IPS-NIHi11 (cell line): Measurements from ENCODE around the gene ARHGEF16.

Experiments used
- DNase-seq: peaks from one replicate; pipeline ENCODE4 v3.0.0; 2012; ENCODE audit warnings: mixed read lengths, low spot score

ARHGEF16 gene

DNA sequence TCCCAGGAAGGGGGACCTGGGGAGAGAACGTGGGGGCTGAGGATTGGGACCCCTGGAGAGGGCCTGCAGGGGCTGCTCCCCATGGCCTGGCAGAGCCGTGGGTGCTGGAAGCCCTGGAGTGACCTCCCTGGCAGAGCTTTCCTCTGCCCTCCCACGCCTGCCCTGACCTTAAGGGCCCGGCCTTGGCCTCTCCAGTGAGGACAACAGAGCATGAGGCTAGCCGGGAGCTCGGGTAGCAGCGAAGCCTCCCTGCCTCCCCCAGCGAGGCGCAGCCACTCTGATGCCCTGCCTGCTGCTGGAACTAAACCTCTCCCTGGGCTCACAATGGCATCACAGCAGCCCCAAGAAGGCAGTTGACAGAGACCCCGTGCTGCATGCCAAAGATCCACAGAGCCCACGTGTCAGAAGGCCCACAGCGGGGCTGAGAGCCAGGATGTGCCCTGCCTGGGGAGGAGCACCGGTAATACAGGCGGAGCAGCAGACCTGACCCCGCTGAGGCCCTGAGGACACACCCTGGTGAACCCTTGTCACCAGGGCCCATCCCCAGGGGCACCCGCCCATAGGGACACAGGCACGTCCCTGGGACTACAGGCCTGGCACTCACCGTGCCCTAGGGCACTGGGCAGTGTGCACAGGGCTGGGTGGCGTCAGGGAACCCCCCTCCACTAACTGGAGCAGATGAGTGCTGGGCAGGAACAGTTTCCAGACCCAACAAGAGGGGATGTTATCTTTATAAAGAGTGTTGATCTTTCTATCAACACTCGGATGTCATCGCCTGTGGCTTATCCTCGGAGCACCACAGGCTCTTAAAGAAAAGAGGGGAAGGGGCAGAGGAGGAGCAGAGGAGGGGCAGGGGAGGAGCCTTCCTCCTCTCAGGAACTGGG is 48.4 kb downstream of the ARHGEF16 start:
- no peak for DNase-seq

DNA sequence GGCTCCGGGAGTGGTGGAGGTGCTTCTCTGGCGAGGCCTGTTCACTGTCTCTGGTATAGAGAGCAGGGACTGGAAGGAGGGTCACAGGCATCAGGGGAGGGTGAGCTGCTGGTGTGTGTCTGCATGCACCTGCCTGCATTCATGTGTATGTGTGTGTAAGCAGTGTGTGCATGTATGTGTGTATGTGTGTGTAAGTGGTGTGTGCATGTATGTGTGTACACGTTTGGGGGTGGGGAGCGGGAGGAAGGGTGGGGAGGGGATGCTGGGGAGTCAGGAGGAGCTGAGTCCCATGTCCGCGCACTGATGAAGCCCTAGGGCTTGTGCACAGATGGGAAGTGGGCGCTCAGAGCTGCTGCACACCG is 49.0 kb downstream of the ARHGEF16 start:
- no peak for DNase-seq

DNA sequence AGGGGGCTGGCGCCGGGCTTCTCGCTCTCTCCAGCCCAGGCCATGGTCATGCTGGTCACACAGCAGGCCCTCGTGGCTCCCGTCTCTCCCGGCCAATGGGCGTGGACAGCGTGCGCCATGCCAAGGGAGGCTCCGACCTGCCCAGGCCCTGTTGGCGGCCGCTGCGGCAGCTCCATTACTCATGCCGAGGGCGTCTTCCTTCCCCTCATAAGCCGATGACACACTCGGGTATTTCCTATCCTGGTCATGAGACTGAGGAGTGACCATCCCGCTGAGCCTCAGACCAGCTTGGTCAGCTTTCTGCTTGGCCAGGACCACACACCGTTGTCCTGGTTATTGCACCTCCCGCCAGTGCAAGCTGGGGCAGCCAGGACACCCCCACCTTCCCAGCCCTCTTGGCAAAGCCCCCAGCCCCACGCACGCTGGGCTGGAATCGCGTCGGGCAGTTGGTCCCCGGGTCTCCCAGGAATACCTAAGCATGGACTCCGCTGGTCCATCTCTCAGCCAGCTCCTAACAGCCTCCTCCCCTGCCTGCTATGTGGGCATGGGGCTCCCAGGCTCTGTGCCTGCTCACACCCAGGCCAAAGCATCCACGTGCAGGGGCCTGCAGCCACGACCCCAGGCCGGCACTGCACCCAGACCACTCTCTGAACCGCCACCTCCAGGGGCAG is 49.8 kb downstream of the ARHGEF16 start:
- DNase-seq: no peak

DNA sequence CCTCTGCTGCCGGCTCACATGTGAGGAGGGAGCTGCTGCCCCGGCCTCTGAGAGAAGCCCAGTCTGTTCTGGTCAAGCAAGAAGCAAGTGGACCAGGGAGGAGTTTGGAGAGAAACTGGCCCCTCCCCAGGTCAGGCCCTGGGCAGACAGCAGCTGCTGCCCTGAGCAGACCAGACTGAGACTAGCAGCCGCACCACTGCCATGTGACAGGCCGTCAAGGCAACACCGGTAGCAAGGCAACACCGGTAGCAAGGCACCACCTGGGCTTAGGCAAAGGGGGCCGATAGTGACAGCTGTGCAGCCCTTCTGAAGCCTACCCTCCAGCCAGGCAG is 50.3 kb downstream of the ARHGEF16 start:
- no peak for DNase-seq

GRCh38 chr1:3505161-3505560 is 50.7 kb downstream of the ARHGEF16 start:
- DNase-seq: no peak

- DNase-seq: no peak
Observed at GRCh38 chr1:3506041-3506440, 51.6 kb downstream of the ARHGEF16 start.

DNA sequence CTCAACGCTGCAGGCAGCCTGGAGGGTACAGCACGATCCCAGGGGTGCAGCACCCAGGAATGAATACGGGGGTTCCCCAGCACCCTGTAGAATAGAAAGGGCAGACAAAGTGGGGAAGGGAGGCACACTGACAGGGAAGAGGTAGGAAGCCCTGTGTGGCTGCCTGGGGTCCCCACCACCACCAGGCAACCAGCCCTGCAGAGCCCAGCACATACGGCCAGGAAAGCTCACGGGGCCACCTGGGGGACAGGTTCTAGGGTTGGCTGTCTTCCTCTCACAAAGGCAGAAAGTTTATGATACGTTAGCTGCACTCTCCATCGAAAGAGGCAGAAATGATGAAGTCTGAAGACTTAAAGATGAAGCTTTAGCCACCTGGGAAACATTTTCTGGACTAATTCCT is 52.5 kb downstream of the ARHGEF16 start:
- DNase-seq: no peak

DNA sequence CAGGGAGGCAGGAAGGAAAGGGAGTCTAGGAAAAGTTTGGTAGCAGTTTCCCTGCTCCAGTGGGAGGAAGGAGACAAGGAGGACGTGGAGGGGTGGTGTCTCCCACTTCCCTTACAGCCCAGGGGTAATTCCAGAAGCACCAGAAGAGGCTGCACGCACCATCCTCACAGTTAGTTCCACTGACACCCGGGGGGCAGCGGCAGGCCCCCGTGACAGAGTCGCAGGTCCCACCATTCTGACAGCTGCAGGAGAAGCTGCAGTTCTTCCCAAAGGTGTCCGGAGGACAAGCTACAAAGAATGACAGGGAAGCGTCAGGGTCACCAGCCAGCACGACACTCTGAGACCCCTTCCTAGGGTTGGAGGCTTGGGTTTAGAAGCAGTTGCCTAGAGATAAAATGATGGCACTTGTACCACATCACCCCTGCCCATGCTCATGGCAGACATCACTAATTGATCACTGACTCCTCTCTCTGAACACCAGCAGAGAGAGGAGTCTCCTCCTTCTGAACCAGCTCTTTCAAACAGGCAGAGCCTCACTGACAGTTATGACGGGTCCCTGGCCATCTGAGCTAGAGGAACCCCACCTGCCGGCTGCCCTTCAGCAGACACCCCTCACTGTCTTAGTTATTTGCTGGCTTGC is 53.3 kb downstream of the ARHGEF16 start:
- no peak for DNase-seq

- DNase-seq: no peak
Observed at GRCh38 chr1:3508757-3509415, 54.4 kb downstream of the ARHGEF16 start.

- DNase-seq: no peak
Observed at GRCh38 chr1:3509721-3510120, 55.3 kb downstream of the ARHGEF16 start.

GRCh38 chr1:3510136-3510955 is 55.9 kb downstream of the ARHGEF16 start:
- DNase-seq: no peak

GRCh38 chr1:3510956-3511250 is 56.4 kb downstream of the ARHGEF16 start:
- no peak for DNase-seq

DNA sequence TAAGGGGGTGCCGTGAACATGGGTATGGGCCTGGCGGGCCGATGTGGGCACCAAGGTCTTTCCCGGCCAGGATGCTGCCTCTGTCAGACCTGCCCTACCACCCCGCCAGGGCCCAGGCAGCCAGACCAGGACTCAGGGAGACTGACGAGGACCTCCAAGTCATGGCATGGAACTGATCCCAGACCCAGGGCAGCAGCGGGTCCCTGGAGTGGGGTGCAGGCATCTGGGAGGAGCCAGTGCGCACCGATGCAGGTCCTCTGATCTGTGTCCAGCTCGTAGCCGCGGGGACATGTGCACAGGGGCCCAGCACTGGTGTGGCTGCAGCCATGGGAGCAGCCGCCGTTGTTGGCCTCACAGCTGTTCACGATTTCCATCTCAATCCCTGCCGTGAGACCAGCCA is 56.8 kb downstream of the ARHGEF16 start:
- no peak for DNase-seq

DNA sequence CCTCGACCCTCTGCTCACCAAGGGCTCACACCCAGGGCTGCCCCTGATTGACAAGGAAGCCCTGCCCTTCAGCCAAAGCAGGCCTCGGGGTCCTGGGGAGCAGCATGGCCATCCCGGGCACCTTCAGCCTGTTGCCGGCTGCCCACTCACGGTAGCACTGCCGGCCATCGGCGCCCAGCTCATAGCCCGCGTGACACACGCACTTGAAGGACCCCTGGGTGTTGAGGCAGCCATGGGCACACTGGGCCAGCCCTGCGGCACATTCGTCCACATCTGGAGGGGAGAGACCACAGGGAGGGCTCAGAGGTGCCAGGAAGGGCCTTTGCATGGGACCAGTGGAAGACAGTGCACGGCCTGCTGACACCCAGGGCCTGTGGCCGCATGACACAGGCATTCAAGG is 57.4 kb downstream of the ARHGEF16 start:
- DNase-seq: no peak

GRCh38 chr1:3514404-3514803 is 59.9 kb downstream of the ARHGEF16 start:
- DNase-seq: no peak

DNA sequence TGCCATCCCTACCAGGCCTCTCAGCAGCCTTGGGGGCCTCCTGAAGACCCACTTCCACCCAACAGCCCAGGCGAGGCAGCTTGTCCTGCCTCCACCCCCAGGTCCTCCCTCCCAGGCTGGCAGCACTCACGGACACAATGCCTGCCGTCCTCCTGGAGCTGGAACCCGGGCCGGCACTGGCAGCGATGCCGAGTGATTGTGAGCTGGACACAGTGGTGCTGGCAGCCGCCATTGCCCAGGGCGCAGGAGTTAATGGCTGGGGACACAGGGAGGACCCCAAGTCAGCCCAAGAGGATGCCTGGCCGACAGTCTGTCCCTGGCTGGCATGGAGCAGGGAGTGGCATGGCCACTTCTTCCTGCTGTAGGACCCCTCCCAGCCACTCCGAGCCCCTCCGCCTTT is 60.8 kb downstream of the ARHGEF16 start:
- DNase-seq: no peak

GRCh38 chr1:3515774-3516480 is 61.5 kb downstream of the ARHGEF16 start:
- DNase-seq: no peak

DNA sequence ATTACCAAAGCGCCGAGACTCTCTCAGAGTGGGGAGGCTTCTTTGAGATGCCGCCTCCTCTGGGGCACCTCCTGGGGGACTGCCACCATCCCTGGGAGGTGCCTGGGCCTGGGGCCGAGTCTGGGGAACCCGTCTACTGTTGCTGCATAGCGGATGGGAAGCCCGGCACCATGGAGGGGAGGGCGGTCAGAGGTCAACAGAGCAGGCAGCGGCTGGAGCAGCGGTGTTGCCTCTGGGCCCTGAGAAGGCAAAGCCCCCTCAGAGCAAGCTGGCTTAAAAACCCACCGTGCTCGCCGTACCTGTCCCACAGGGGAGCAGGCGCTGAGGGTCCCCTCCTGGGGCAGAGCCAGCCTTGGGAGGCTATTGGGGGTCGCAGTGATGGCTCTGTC is 62.0 kb downstream of the ARHGEF16 start:
- no peak for DNase-seq

DNA sequence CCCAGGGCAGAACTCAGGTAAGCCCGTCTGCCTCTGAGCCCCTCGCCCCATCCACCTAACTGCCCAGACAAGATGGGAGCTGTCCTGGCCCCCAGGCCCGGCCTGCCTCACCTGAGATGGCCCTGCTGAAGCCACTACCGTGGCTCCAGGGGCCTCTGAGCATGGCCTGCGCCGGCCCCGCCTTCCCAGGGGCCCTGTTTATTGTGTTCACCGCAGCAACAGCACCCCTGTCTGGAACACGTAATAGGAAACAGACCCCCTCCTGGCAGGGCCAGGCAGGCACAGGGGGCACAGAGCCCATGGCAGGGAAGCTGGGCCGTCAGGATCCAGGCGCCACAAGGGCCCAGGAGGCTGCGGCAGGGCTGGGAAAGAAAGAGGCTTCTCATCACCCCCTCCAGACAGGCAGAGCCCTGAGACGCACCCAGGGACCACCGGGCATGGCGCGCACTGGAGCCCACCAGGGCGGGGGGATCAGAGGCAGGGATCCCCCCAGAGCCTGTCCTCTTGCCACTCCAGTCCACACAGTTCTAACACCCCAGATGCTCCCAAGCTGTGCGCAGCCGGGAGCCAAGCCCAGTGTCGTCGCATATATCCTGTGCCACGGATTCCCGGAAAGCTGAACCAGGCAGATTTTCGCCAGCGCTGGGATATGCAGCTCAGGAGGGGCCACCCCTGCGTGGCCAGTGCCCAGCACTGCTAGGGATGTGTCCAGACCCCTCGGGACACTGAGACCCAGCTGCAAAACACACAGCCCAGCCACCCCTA is 62.6 kb downstream of the ARHGEF16 start:
- no peak for DNase-seq

DNA sequence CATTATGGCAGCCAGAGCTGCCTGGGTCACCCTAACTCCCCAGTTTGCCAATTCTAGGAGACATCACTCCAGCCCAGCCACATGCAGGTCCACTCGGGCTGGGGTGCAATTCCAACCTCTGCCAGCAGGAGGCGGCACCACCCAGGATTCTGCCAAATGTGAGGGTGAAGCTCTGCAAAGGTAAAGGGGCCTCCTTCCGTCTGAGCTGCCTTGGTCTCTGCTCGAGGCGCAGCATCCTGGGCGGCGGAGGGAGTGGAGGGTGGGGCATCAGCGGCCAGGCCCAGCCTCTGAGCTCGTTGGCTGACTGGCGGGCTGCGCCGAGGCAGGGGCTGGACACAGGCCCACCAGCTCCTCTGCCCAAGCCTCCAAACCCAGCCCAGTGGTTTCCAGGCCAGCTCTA is 63.8 kb downstream of the ARHGEF16 start:
- peak; percentile 71 for DNase-seq

- DNase-seq: no peak
Observed at GRCh38 chr1:3518756-3519155, 64.3 kb downstream of the ARHGEF16 start.
